Left hindlimb (tissue), 1 donor: ENCODE measurements around the gene PDHA1.
A peak's percentile ranks its signal among the peaks of the same experiment; 100 is the strongest.

Experiments
- DNase-seq: peaks from one replicate; pipeline ENCODE4 v3.0.0-alpha.2; 2018

The PDHA1 gene

DNA sequence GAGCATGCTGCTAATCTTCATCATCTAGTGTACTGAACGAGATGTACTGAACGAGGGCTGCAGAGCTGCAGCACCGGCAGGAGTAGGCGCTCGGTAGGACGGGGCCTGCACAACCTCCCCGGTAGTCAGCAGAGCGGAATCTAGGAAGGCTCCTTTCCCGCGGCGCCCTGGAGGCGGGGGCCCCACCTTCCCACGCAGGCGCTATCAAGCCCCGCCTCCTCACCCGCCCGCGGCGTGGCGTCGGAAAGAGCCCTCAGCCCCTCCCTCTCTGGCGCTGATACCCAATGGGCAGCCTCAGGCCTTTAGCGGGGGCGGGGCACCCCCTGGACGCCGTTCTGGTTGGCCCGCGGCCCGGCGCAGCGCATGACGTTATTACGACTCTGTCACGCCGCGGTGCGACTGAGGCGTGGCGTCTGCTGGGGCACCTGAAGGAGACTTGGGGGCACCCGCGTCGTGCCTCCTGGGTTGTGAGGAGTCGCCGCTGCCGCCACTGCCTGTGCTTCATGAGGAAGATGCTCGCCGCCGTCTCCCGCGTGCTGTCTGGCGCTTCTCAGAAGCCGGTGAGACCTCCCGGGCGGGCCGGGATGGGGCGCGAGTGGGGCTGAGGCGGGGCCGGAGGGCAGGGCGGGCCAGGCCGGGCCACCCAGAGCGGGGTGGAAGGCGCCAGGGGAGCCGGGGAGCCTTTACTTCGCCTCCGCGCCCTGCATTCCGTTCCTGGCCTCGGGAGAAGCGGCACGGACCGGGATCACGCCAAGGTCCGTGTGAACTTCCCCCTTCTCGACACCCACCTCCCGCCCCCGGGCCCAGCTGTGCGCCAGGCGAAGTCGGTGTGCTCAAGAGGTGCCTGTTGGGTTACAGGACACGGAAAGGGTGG, at the start of gene PDHA1:
TSS of gene PDHA1 (plus strand) at position 393 of the 874 bp plus-strand sequence. CDS start at position 504, 111 bp downstream.
- peak; percentile 94 for DNase-seq

DNA sequence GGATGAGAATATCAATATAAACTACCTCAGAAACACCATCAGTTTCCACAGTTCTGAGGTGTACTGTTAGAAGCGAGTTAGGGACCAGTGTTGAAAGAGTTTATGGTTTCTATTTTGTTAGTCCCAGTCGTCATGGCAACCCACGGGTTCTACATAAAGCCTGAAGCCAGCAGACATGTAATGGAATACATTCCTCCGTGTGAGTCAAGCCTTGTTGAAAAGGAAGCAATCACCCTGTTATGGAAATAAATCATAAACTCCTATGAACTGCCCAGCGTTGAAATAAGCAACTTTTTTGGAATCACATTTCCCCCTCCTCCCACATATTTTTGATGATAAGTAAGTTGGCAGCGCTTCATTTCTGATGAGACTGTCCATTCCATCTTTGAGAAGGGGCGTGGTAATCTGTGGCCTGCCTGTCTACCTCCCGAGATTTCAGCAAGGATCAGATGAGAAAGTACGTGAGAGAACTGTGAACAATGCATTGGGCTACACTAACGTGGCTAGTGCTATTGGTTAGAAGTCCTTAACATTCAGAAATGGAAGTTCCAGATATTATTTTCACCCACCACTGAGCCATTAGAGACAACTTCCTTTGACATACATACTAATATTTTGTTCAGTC, 40.4 kb upstream of the PDHA1 start:
- DNase-seq: peak; percentile 67

DNA sequence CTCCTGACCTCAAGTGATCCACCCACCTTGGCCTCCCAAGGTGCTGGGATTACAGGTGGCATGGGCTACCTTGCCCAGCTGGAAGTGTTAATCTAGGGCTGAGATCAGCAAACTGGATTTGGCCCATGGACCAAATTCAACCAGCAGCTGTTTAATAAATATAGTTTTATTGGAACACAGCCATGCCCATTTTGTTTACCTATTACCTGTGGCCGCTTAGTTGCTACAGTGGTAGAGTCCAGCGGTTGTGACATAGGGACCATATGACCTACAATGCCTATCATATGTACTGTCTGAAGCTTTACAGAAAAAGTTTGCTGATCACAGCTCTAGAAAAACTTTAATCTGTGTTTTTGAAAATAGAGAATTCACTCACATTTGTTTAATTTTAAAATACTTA, 17.2 kb upstream of the PDHA1 start:
- DNase-seq: no peak

DNA sequence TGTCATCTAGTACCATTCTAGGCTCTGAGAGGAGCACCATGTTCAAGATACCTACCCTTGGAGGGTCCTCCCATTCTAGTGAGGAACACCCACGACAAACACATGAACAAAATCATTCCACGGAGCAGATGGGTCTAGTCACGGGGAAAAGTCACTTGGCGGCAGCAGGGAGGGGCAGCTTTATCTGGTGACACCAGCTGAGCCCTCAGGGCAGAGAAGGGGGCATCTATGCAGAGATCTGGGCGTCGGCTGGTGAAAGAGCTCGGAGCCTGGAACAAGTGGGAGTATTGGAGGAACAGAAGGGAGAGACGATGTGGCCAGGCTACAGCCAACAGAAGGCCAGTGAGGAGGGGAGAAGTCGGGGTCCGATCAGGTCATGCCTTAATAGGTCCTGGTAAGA, 11.9 kb upstream of the PDHA1 start:
- no peak for DNase-seq

DNA sequence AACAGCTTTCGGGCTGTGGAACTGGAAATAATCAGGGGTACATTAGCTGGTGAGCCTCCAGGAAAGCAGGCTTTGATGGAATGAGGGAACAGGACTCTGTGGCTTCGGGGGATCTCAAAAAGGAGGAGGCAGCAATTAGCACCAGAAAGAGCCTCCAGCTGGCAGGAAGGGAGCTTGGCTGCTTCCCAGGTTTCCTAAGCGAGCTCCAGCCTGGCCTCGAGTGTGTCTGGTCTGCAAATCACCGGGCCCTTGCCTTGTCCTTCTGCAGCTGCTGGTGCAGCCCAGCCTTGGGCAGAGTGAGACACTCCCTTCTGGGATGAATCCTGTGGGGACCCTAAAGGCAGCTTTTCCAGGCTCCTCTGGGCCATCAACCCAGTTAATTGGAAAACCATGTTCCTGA, 10.7 kb upstream of the PDHA1 start:
- DNase-seq: peak; percentile 85

DNA sequence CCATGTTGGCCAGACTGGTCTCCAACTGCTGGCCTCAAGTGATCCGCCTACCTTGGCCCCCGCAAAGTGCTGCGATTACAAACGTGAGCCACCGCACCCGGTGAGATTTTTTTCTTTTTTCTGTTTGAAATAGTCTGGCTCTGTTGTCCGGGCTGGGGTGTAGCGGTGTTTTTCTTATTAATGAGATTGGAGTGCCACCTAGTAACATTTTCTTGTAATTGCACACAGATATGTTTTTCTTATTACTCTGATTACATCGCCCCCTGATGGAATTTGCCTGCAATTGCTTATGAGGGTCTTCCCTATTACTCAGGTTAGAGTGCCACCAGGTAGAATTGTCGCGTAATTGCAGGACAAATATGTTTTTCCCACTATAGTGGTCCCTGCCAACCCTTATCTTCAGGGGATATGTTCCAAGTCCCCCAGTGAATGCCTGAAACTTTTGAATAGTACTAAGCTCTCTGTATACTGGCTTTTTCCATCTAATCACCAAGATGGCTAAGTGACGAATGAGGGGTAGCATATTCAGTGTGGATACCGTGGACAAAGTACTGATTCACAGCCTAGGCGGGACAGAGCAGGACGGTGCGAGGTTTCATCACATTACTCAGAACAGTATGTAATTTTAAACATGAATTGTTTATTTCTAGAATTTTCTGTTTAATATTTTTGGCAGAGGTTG, 8.6 kb upstream of the PDHA1 start:
- DNase-seq: no peak

DNA sequence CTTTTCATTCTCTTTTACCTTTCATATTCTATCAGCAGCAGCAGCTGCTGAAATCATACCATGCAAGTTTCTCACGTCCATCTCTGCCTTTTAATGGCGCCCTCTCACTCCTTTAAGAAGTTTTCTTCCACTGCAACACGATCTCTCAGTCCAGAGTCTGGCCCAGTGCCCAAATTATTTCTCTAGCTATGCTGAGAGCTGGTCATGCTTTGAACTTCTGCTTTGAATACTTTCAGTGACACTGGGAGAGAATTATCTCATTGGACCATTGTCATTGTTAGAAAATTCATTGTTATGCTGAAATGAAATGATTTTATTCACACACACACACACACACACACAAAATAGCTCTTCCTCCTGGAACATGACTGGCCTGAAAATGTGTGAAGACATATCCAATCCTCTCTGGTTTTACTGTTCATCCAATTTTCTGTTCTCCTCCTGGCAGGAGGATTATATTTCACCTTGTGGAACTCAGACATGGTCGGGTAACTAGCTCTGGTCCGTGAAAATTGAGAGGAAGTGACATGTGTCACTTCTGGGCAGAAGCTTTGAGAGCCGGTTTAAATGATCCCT, 1.3 kb upstream of the PDHA1 start:
- DNase-seq: no peak

DNA sequence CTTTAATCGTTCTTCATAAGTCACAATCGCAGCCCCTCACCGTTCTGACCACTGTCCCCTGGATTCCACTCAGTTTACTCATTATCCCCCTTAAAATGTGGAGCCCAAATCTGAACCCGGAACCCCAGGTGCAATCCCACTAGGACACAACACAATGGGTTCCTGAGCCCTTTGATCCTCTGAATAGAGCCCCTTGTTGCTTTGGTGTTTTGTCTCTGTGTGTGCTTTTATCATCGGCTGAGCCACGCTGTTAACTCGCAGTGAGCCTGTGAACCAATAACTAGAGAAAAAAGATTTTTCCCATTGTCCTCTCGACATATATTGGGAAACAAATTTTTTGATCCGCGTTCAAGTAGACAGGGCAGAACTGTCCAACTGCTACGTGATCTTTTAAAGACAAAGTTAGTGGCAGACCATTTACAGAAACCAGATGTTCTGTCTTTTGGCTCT, 617 bp upstream of the PDHA1 start:
- DNase-seq: no peak

DNA sequence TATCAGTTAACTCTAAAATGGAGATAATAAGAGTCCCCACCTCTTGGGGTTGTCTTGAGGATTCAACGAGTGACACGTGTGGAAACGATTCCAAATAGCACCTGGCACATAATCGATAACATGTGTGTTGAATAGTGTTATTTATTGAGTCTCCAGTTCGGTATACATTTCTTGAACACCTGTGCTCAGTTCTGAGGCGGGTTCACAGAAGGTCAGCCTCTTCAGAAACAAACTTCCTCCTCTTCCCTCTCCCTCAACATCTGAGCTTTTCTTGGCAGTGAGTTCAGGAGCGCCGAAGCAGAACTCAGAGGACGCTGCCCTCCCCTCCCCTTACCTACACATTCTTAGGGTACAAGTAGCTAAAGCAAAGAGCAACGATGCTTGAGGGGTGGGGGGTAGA, 934 bp downstream of the PDHA1 start:
- no peak for DNase-seq

DNA sequence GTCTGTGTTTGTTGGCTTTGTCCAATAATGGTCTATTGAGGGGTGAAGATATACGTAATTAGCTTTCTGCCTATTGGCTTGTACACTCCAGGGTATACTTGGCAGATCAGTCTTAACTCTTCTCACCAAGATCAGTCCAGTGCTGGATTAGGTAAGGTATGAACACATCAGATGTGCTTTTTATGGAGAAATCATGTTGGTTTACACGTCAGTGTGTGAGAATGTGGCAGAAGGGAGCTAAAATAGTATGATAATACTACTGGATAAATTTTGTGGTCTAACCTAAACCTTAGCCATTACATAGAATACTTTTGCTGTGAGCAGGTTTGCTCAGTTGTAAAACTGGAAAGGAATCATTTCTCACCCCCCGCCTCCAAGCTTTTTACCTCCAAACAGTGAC, 4.2 kb downstream of the PDHA1 start:
- DNase-seq: no peak

DNA sequence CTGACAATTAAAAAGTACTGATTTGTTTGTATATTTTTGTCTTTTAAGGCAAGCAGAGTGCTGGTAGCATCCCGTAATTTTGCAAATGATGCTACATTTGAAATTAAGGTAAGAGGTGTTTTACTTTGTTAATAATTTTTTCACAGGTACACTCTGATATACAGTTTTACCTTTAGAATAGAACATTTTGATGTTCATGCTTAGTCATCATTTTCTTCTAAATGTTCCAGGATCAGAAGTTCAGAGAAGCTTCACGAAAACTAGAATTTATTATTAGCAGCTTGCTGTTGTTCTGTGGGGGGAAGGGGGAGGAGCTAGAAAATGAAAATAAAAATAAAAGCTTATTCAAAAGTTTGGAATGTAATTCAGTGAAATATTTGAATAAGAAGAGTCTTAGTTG, 5.5 kb downstream of the PDHA1 start:
- no peak for DNase-seq

DNA sequence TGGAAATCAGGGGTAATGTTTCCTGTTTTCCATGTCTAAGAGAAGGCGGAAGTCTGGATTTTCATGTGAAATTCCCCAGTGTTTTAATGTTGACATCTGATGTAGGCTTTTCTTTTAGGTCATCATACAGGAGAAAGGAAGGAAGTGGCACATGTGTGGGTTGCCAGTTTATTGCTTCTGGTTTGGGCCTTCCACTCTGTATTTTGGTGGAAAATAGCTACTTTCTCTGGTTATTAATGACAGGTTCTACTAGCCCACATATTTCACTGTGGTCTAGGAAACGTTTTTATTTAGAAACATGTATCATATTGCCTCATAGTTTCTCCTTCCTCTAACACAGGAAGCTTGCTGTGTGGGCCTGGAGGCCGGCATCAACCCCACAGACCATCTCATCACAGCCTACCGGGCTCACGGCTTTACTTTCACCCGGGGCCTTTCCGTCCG, 7.2 kb downstream of the PDHA1 start:
- DNase-seq: no peak

DNA sequence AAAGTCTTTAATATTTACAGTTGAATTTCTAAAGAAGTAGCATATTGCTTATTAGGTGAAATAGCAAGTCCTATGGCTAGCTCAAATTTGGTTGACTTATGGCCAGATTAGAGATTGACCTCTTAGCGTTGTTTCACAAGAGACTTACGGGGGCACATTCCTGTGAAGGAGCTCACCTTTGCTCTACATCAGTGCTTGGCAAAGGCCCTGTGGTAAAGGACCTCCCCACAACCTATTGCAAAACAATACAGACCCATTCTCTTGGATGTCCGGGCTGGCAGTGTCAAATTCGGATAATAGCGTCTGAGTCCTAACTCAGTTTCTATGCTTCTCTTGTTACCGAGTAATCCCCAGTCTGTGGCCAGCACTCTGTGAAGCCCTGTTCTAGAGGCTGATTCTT, 10.9 kb downstream of the PDHA1 start:
- no peak for DNase-seq

DNA sequence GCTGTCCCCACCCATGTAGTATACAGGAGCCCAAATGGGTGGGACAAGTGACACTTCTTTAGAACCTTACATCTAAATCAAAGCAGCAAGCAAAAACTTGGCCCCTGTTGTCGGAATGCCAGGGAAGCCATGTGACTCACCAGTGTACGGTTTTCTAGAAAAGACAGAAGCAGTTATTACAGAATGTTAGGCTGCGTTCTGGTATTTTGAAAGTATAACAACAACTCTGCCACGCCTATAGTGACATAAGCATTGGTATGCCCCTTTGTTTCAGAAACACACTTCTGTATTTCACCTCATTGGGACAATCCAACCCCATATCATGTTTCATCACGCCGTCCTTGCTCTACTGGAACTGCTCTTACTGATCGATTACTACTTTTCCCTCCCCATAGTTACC, 14.8 kb downstream of the PDHA1 start:
- DNase-seq: no peak

DNA sequence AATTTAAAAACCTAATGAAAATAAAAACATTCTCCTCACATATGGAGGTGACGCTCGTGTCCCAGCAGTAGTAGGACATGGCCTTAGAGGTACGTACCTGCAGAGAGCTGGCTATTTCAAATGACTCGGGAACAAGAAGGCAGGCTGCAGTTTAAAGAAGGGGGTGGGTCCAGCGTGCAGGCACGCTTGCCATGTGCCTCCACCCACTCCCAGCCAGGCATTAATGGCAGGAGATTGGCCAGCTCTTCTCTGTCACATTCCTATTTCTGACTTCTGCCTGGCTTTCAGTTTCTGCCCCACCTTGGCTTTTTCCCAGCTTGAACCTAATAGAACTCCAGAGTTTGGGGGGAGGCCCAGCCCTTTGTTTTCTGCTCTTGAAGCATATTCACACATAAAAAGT, 17.2 kb downstream of the PDHA1 start:
- DNase-seq: no peak

DNA sequence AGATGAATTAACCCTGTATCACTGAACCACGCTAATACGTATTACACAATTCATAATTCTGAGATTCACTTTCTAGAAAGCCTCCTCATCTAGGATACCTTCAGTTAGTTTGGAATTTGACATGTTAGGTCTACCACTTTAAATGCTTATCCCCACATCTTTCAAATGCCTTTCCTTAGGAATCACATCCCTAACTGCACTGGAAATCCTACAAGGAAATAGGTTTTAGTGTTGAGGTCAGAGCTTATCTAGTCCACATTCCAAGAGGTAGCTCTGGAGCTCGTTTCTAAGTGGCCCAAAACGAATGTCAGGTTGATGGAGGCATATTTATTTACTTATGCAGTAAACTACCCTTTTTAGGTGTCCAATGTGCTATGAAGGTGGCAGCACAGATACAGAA, 18.0 kb downstream of the PDHA1 start:
- DNase-seq: no peak

DNA sequence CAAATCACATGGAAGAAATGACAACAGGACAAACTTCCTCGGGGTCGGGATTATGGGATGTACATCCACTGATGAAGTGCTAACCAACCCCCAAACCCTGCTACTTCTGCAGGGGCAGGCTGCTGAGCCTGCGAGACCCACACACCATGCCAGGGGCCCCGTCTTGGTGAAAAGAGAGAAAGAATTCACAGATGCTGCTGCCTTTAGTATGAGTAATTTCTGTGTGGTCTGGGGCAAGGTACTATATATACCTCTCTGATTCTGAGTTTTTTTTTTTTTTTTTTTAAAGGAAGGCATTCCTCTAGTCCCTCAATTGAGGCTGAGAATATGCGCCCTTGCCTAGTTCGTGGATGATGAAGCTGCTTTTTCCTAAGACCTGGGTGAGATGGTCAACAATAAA, 24.8 kb downstream of the PDHA1 start:
- no peak for DNase-seq

DNA sequence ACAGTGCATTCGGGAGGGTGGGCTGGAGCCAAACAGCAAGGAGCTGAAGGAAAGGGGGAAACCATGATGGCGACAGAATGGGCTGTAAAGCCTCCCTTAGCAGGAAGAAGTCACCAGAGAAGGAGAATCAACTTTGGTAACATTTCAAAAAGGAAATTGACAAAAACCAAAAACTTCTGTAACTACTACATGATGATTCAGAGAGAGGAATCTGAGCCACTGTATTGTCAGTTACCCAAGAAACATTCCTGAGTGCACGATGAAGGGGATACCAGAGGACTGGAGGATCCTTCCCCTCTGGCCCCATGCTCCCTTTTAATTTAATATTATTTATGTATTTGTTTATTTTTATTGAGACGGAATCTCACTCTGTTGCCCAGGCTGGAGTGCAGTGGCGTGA, 26.3 kb downstream of the PDHA1 start:
- DNase-seq: no peak

DNA sequence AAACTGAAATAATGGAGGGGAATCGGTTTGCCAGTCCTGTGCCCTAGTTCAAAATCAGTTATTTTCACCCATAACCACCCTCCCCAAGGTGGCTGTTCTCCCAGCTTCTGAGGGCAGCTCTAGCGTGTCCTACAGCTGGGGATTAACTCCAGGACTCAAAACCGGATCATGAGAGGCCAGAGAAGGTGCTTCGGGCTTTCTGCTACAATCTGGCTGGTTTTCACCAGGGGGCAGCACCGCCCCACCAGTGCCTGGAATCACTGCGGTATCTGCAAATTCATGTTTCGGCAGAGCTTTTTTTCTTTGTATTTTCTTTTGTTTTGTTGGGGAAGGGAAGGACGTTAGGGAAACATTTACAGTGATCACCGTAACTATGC, 28.4 kb downstream of the PDHA1 start:
- DNase-seq: peak; percentile 80

DNA sequence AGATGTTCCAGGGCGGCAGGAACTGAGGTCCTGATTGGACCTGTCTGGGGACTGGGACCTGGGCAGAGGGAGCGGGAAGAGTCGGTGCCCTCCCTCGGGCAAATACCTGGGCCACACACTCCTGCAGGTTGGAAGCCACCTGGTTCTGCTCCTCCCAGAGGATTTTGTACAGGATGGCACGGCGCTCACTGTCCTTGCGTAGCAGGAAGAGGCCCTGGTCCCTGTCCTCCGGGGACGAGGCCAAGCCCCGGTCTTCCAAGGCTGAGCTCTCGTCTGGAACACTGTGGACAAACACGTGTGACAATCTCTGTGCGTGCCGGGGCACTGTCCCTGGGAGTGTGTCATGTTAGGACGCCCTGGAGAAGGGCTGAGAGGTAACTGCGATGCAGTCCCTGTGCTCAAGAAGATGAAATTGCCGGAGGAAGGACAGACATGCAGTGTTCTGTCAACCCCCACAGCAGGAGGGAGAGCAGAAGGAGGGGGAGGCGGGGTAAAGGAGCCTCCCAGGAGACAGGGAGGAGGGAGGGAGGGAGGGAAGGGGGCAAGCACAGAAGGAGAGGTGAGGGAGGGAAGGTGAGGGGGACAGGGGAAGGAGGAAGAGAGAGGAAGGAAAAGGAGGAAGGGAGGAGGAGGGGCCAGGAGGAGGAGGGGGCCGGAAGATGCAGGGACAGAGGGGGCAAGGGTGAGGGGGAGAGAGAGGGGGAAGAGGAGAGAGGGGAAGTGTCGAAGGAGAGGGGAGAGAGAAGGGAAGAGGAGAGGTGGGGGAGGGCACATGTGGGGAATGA, 29.0 kb downstream of the PDHA1 start:
- no peak for DNase-seq

DNA sequence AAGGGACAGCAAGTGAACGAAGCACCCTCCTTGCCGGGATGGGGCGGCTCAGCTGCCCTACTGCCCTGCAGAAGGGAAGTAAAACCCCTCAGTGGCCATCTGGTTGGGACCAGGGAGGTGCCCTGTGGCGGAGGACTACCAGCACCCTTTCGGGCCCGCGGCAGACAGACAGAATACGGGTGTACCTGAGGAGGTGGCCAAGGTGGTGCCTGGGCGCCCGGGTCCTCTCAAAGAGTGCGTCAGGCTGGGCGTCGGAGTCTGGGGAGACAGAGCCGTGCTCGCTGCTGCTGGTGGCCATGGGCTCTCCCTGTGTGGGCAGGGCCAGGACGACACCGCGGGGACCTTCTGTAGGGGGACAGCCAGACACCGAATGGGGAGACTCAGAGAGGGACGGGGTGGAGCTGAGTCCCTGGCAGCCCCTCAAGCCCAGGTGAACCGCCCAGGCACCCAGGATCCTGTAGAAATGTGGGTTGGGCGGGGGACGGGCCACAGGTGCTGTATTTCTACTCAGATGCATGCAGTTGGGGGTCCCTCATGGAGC, 29.7 kb downstream of the PDHA1 start:
- no peak for DNase-seq

DNA sequence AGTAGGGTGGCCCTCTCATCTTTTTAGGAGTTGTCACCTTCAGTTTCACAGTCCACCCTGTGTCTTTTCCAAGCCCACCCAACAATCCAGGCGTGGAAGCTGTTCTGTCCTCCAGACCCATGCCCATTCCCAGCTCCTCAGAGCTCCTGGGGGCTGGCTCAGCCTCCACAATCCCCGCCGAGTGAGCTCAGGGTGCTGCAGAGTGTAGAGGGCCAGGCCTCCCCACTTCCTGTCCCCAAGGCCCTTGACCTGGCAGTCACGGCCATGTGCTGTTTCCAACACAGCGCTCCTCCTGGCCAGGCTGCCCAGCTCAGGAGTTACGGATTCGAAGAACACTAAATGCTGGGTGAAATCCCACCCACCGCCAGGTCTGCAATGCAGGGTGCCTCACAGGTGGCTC, 31.8 kb downstream of the PDHA1 start:
- DNase-seq: no peak
